Esophagus muscularis mucosa (tissue), 3 donors: ENCODE data around the gene SRSF9.

Source experiments
- POLR2A ChIP-seq: fragments of 450-650 bp; IDR thresholded peaks from one replicate; pipeline ENCODE4 v1.6.1; 2017; ENCODE audit warnings: antibody characterized with exemption, moderate library complexity, mild to moderate bottlenecking, low read depth
- TF ChIP-seq, protein P1 (sequence below), 3 experiments: fragments of 200-600 bp in 2 of 3; fragments of 450-650 bp in 1 of 3; sonication (generic) in 2 of 3; IDR thresholded peaks; one replicate each; pipeline ENCODE4 v1.5.1; 2017 to 2019; ENCODE audit warnings: antibody characterized with exemption in 3 of 3, mild to moderate bottlenecking in 2 of 3, moderate library complexity in 1 of 3

DNA sequence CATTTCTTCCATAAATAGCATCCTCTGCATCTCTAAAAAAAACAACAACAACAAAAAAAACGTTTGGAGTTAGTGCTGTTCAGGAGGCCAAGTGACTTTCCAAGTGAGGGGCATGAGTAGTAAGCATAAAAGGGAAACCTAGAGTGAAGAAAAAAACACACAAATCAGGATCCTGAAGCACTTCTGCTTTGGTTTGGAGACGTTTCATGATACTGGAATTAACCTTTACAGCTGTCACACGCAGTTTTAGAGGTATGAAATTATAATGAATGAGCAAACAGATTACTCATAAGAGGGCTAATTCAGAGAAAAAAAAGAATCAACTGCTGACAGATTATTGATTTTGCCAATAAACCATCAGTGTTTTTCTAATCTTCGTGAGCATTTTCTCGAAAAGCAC is 3.8 kb downstream of the SRSF9 start:
- TF ChIP-seq POLR2A: no peak
- TF ChIP-seq, protein P1, sequence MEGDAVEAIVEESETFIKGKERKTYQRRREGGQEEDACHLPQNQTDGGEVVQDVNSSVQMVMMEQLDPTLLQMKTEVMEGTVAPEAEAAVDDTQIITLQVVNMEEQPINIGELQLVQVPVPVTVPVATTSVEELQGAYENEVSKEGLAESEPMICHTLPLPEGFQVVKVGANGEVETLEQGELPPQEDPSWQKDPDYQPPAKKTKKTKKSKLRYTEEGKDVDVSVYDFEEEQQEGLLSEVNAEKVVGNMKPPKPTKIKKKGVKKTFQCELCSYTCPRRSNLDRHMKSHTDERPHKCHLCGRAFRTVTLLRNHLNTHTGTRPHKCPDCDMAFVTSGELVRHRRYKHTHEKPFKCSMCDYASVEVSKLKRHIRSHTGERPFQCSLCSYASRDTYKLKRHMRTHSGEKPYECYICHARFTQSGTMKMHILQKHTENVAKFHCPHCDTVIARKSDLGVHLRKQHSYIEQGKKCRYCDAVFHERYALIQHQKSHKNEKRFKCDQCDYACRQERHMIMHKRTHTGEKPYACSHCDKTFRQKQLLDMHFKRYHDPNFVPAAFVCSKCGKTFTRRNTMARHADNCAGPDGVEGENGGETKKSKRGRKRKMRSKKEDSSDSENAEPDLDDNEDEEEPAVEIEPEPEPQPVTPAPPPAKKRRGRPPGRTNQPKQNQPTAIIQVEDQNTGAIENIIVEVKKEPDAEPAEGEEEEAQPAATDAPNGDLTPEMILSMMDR (IDR thresholded peaks at IDR 0.05): no peak
